Measurements from ENCODE around the gene OR5M8.

OR5M8 gene

GRCh38 chr11:56457076-56457475 lies 34.1 kb downstream of the OR5M8 start:
- no peak overlapping the region for H3K4me3 ChIP-seq
- no peaks in the 10 kb centered on the region for H3K27me3 ChIP-seq
- TF ChIP-seq, protein P1, sequence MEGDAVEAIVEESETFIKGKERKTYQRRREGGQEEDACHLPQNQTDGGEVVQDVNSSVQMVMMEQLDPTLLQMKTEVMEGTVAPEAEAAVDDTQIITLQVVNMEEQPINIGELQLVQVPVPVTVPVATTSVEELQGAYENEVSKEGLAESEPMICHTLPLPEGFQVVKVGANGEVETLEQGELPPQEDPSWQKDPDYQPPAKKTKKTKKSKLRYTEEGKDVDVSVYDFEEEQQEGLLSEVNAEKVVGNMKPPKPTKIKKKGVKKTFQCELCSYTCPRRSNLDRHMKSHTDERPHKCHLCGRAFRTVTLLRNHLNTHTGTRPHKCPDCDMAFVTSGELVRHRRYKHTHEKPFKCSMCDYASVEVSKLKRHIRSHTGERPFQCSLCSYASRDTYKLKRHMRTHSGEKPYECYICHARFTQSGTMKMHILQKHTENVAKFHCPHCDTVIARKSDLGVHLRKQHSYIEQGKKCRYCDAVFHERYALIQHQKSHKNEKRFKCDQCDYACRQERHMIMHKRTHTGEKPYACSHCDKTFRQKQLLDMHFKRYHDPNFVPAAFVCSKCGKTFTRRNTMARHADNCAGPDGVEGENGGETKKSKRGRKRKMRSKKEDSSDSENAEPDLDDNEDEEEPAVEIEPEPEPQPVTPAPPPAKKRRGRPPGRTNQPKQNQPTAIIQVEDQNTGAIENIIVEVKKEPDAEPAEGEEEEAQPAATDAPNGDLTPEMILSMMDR (IDR thresholded peaks at IDR 0.05): no peak
- no peaks in the 10 kb centered on the region for H3K4me1 ChIP-seq
- no peaks in the 10 kb centered on the region for H3K9me3 ChIP-seq
- H3K36me3 ChIP-seq: no peaks in the 10 kb centered on the region
- H3K27ac ChIP-seq: no peak overlapping the region
- intact Hi-C loops (cut with DNase I; ENCODE audit: low total_unique reads): no loop called here
- no peak for DNase-seq

DNA sequence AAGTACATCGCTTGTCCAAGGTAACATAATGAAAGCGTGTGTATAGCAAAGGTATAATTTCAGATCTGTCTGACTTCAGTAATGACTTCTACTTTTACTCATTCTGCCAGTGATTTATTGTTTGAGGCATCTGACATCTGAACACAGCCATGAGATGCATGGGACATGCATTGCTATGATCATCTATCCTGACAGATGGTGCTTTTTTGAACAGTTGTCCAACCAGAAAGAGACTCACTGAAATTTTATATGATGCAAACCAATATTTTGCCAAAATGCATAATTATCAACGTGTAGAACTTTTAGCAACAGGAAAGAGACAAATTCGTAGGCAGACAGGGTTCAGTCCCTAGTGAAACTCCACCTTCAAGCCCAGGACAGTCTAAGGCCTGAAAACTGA lies 37.6 kb downstream of the OR5M8 start:
- H3K4me3 ChIP-seq: no peak overlapping the region
- no peak for DNase-seq
- TF ChIP-seq, protein P1 (IDR thresholded peaks at IDR 0.05): no peak
- H3K27ac ChIP-seq: no peak overlapping the region
- intact Hi-C loops (cut with DNase I; ENCODE audit: low total_unique reads): no loop called here
- H3K36me3 ChIP-seq: no peaks in the 10 kb centered on the region
- no peaks in the 10 kb centered on the region for H3K27me3 ChIP-seq
- H3K9me3 ChIP-seq: no peaks in the 10 kb centered on the region
- H3K4me1 ChIP-seq: no peaks in the 10 kb centered on the region
